CD4-positive, alpha-beta T cell (primary cell): ENCODE data around the gene UBR3. TPM values are rescaled to one million over a fixed set of nuclear protein-coding genes. Genes with fewer than 3 reads are reported as not detected.

Experiments used
- ATAC-seq: fragments of 200-7000 bp; cut with Tn5 transposase; one replicate; pipeline ENCODE4 v1.10.0; 2022; ENCODE audit warnings: mild to moderate bottlenecking; ENCODE audit not compliant: poor library complexity
- CTCF ChIA-PET: fragments of 350-600 bp; sonication (Branson Sonifier 250); formaldehyde crosslinking; loops from one replicate; lab custom pipeline; 2021; ENCODE audit warnings: antibody characterized with exemption, inconsistent platforms; lab: Charles Lee
- POLR2A ChIA-PET: fragments of 350-600 bp; sonication (Branson Sonifier 250); formaldehyde crosslinking; loops from one replicate; lab custom pipeline; 2021; ENCODE audit warnings: antibody characterized with exemption, inconsistent platforms; lab: Charles Lee
- DNase-seq, 14 experiments: peaks; one replicate each; pipeline ENCODE4 v3.0.0-alpha.2; 2013 to 2020; ENCODE audit warnings: mixed read lengths in 2 of 14
- H3K27ac ChIP-seq, 2 donors: one replicate each; pipeline versions ENCODE4 v1.5.1 to v1.7.0; 2013; ENCODE audit warnings: low read length in 2 of 2, low read depth in 1 of 2, mild to moderate bottlenecking in 1 of 2
- H3K27me3 ChIP-seq, 2 experiments: 1 replicate in 1 of 2; 2 replicates in 1 of 2; pipeline versions ENCODE4 v1.6.1 to v1.7.0; 2013; ENCODE audit warnings: low read length in 2 of 2, control low read depth in 1 of 2, mild to moderate bottlenecking in 1 of 2, moderate library complexity in 1 of 2; ENCODE audit not compliant: insufficient read depth in 2 of 2, control insufficient read depth in 1 of 2
- H3K36me3 ChIP-seq: one replicate; pipeline ENCODE4 v1.6.1; 2013; ENCODE audit warnings: low read length, control low read depth; ENCODE audit not compliant: insufficient read depth
- H3K4me1 ChIP-seq: one replicate; pipeline ENCODE4 v1.6.1; 2013; ENCODE audit warnings: low read length, control low read depth; ENCODE audit not compliant: insufficient read depth
- H3K4me3 ChIP-seq: one replicate; pipeline ENCODE4 v1.5.1; 2013; ENCODE audit warnings: mild to moderate bottlenecking, low read length, moderate library complexity
- H3K9me3 ChIP-seq, 2 experiments: 1 replicate in 1 of 2; 2 replicates in 1 of 2; pipeline versions ENCODE4 v1.6.1 to v1.7.0; 2013; ENCODE audit warnings: low read length in 2 of 2, mild to moderate bottlenecking in 2 of 2, control low read depth in 1 of 2, moderate library complexity in 1 of 2; ENCODE audit not compliant: control insufficient read depth in 1 of 2, insufficient read depth in 1 of 2
- H3K27ac Mint-ChIP-seq: one replicate; pipeline ENCODE4 v1.8.0; 2020; ENCODE audit warnings: mixed read lengths
- H3K27me3 Mint-ChIP-seq: one replicate; pipeline ENCODE4 v1.8.0; 2021; ENCODE audit warnings: mixed read lengths
- H3K36me3 Mint-ChIP-seq: one replicate; pipeline ENCODE4 v1.8.0; 2021; ENCODE audit warnings: low read depth, mixed read lengths
- H3K4me1 Mint-ChIP-seq: one replicate; pipeline ENCODE4 v1.8.0; 2021; ENCODE audit warnings: low read depth, mixed read lengths
- H3K4me3 Mint-ChIP-seq: one replicate; pipeline ENCODE4 v1.8.0; 2020; ENCODE audit warnings: mild to moderate bottlenecking, mixed read lengths
- H3K9me3 Mint-ChIP-seq: one replicate; pipeline ENCODE4 v1.8.0; 2020; ENCODE audit warnings: mixed read lengths
- intact Hi-C, 2 experiments: fragments of 100-400 bp; cut with DNase I in 1 of 2; cut with micrococcal nuclease in 1 of 2; formaldehyde crosslinking; loops; one replicate each; pipeline versions ENCODE4 v1.15.1 to v1.9.0; 2023 to 2025; cut with DNase I, micrococcal nuclease
- total RNA-seq, 174 experiments: library from RNA in 2 of 174; stranded (reverse) in 2 of 174; gene quantifications; one replicate each; pipeline ENCODE4 v1.2.3 and lab custom pipeline; 2021 to 2026
- TF ChIP-seq, protein P1 (sequence below): fragments of 200-600 bp; IDR thresholded peaks from one replicate; pipeline ENCODE4 v1.8.0; 2022; ENCODE audit warnings: antibody characterized with exemption, mild to moderate bottlenecking

The UBR3 gene
- total RNA-seq, 2 experiments from 2014 or later = 32.1 to 35.2 TPM

DNA sequence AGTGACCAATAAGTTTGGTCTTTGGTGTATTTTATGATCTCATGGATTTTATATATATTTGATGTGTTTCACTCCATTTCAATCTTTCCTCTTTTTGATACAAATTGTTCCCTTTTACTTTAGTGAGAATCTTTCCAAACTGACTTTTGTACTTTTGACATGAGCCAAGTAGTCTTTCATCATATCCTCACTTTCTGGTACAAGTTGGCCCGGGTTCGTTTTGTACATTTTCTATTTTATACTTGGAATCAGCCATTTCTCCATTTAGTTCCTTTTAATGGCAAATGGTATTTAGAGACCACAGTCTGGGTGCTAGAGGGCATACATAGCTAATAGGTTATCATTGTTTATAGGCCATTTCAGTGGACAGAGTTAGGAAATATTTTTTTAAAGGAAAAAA is 202.8 kb downstream of the UBR3 start:
- TF ChIP-seq, protein P1, sequence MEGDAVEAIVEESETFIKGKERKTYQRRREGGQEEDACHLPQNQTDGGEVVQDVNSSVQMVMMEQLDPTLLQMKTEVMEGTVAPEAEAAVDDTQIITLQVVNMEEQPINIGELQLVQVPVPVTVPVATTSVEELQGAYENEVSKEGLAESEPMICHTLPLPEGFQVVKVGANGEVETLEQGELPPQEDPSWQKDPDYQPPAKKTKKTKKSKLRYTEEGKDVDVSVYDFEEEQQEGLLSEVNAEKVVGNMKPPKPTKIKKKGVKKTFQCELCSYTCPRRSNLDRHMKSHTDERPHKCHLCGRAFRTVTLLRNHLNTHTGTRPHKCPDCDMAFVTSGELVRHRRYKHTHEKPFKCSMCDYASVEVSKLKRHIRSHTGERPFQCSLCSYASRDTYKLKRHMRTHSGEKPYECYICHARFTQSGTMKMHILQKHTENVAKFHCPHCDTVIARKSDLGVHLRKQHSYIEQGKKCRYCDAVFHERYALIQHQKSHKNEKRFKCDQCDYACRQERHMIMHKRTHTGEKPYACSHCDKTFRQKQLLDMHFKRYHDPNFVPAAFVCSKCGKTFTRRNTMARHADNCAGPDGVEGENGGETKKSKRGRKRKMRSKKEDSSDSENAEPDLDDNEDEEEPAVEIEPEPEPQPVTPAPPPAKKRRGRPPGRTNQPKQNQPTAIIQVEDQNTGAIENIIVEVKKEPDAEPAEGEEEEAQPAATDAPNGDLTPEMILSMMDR = no peak
- POLR2A ChIA-PET = no interaction called here

DNA sequence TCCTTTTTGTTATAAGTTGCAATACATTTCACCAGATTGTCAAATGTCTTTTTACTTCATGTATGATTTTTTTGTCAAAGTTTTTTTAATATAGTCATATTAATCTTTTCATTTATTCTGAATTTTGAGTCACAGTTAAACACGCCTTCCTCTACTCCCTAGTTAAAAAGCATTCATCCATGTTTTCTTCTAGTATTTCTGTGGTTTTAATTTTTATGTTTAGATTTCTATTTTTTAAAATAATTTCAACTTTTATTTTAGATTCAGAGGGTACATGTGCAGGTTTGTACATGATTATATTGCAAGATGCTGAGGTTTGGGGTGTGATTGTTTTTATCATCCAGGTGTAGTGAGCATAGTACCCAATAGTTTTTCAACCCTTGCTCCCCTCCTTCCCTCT is 204.0 kb downstream of the UBR3 start:
- Mint-ChIP-seq H3K27ac (no peak overlapping the region), H3K4me3 (no peak overlapping the region), H3K4me1 (no peaks in the 10 kb centered on the region), H3K9me3 (peaks cover 2% of the 10 kb centered on the region), H3K27me3 (no peaks in the 10 kb centered on the region), H3K36me3 (peaks cover 71% of the 10 kb centered on the region)
- H3K4me1 ChIP-seq = no peaks in the 10 kb centered on the region
- intact Hi-C loops = no loop called here
- ChIA-PET POLR2A (no interaction called here), CTCF (no interaction called here)
- no peak for ATAC-seq
- no peaks in the 10 kb centered on the region for H3K9me3 ChIP-seq
- TF ChIP-seq, protein P1 = no peak
- H3K4me3 ChIP-seq = no peak overlapping the region
- H3K36me3 ChIP-seq = peaks cover 8% of the 10 kb centered on the region
- no peak overlapping the region for H3K27ac ChIP-seq
- no peak for DNase-seq
- no peaks in the 10 kb centered on the region for H3K27me3 ChIP-seq

More for the DNA sequence above, 202.8 kb downstream of the UBR3 start:
- H3K9me3 Mint-ChIP-seq = peaks cover 2% of the 10 kb centered on the region
- H3K4me3 Mint-ChIP-seq = no peak overlapping the region
- Histone ChIP-seq H3K27me3 (no peaks in the 10 kb centered on the region), H3K9me3 (no peaks in the 10 kb centered on the region), H3K27ac (no peak overlapping the region), H3K4me1 (no peaks in the 10 kb centered on the region), H3K4me3 (no peak overlapping the region), H3K36me3 (peaks cover 8% of the 10 kb centered on the region)
- CTCF ChIA-PET = no interaction called here
- intact Hi-C loops = no loop called here
- H3K4me1 Mint-ChIP-seq = no peaks in the 10 kb centered on the region
- H3K36me3 Mint-ChIP-seq = peaks cover 62% of the 10 kb centered on the region
- H3K27me3 Mint-ChIP-seq = no peaks in the 10 kb centered on the region
- H3K27ac Mint-ChIP-seq = no peak overlapping the region
- ATAC-seq = no peak
- DNase-seq = no peak

DNA sequence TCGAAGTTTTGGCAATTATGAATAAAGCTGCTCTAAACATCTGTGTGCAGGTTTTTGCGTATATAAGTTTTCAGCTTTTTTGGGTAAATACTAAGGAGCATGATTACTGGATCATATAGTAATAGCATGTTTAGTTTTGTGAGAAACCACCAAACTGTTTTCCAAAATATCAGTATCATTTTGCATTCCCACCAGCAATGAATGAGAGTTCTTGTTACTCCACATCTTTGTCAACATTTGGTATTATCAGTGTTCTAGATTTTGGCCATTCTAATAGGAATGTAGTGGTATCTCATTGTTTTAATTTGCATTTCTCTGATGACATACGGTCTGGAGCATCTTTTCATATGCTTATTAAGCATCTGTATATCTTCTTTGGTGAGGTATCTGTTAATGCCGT is 207.3 kb downstream of the UBR3 start:
- DNase-seq (no peak), ATAC-seq (no peak)
- no peaks in the 10 kb centered on the region for H3K4me1 Mint-ChIP-seq
- Histone ChIP-seq H3K4me1 (no peaks in the 10 kb centered on the region), H3K27me3 (no peaks in the 10 kb centered on the region), H3K27ac (no peak overlapping the region), H3K9me3 (no peaks in the 10 kb centered on the region), H3K36me3 (peaks cover 9% of the 10 kb centered on the region), H3K4me3 (no peak overlapping the region)
- intact Hi-C loops = no loop called here
- ChIA-PET CTCF (interaction anchor here (0.5 kb wide), 1 partner anchor 222 kb away, joined by 3 read pairs; no protein-coding TSS in a partner anchor), POLR2A (no interaction called here)
- H3K36me3 Mint-ChIP-seq = peaks cover 70% of the 10 kb centered on the region
- no peaks in the 10 kb centered on the region for H3K27me3 Mint-ChIP-seq
- TF ChIP-seq, protein P1 = no peak
- H3K27ac Mint-ChIP-seq = no peak overlapping the region
- peaks cover 2% of the 10 kb centered on the region for H3K9me3 Mint-ChIP-seq
- H3K4me3 Mint-ChIP-seq = no peak overlapping the region
